Lower leg skin (tissue), 4 donors: ENCODE data around the gene ART5. TPM values are rescaled to one million over a fixed set of nuclear protein-coding genes. Genes with fewer than 3 reads are reported as not detected.

ENCODE experiments used
- DNase-seq, 2 donors: peaks; one replicate each; pipeline ENCODE4 v3.0.0-alpha.2; 2019; ENCODE audit warnings: low spot score in 2 of 2
- H3K4me3 ChIP-seq: fragments of 200-600 bp; sonication (generic); 2 replicates; pipeline ENCODE4 v1.5.1; 2017; ENCODE audit warnings: mild to moderate bottlenecking, low read depth; ENCODE audit not compliant: poor library complexity, severe bottlenecking
- CTCF ChIP-seq, 3 donors: fragments of 450-650 bp; IDR thresholded peaks; one replicate each; pipeline ENCODE4 v1.5.1; 2016; ENCODE audit warnings: antibody characterized with exemption in 3 of 3, mild to moderate bottlenecking in 3 of 3, moderate library complexity in 2 of 3
- POLR2A ChIP-seq, 2 donors: fragments of 450-650 bp; IDR thresholded peaks; one replicate each; pipeline ENCODE4 v1.6.1; 2016 to 2017; ENCODE audit warnings: antibody characterized with exemption in 2 of 2, mild to moderate bottlenecking in 1 of 2, moderate library complexity in 1 of 2
- WGBS, 2 donors: methylation state at CpG; one replicate each; pipeline ENCODE4 v1.1.5; 2018; 5-methylcytosine and 5-hydroxymethylcytosine counted together
- intact Hi-C: fragments of 100-400 bp; cut with DNase I; formaldehyde crosslinking; loops from one replicate; pipeline ENCODE4 v1.15.0; 2023; ENCODE audit warnings: low total_unique reads
- total RNA-seq, 4 donors: library from RNA; depleted of rRNA; stranded (reverse); fragments of >200 nt; gene quantifications; one replicate each; pipeline ENCODE4 v1.1.0, GENCODE V29; 2016

Gene ART5
- total RNA-seq, 4 donors from 2014 or later = 0.25 to 3.2 (median 2.5) TPM

GRCh38 chr11:3641191-3641590 lies 601 bp downstream of the ART5 start:
- WGBS, 2 donors = 58 to 59% methylated on average over 8 of the region's 8 CpGs
- no peak overlapping the region for H3K4me3 ChIP-seq
- no peak for TF ChIP-seq CTCF (IDR thresholded peaks at IDR 0.05)
- no peak for TF ChIP-seq POLR2A (IDR thresholded peaks at IDR 0.05)
- no peak for DNase-seq
- intact Hi-C loops = no loop called here

- H3K4me3 ChIP-seq = no peak overlapping the region
- no peak for TF ChIP-seq CTCF (IDR thresholded peaks at IDR 0.05)
- TF ChIP-seq POLR2A (IDR thresholded peaks at IDR 0.05) = no peak
- WGBS, 2 donors = 95% methylated on average over 13 to 14 of the region's 14 CpGs
- intact Hi-C loops = no loop called here
- no peak for DNase-seq
These were observed 2.0 kb downstream of the ART5 start for GRCh38 chr11:3639841-3640240.

GRCh38 chr11:3638513-3638912 lies 3.3 kb downstream of the ART5 start:
- no peak for DNase-seq
- H3K4me3 ChIP-seq = no peak overlapping the region
- no peak for TF ChIP-seq CTCF (IDR thresholded peaks at IDR 0.05)
- TF ChIP-seq POLR2A (IDR thresholded peaks at IDR 0.05) = no peak
- WGBS, 2 donors = 83 to 88% methylated on average over 5 of the region's 5 CpGs
- intact Hi-C loops = no loop called here

- DNase-seq = no peak
- no peak overlapping the region for H3K4me3 ChIP-seq
- intact Hi-C loops = no loop called here
- TF ChIP-seq CTCF (IDR thresholded peaks at IDR 0.05) (no peak), POLR2A (IDR thresholded peaks at IDR 0.05) (no peak)
- 86% methylated on average over 13 of the region's 13 CpGs for WGBS, 2 donors
These were observed 4.6 kb downstream of the ART5 start for GRCh38 chr11:3637201-3637600.

- DNase-seq = no peak
- no peak for TF ChIP-seq CTCF (IDR thresholded peaks at IDR 0.05)
- TF ChIP-seq POLR2A (IDR thresholded peaks at IDR 0.05) = no peak
- no peak overlapping the region for H3K4me3 ChIP-seq
- WGBS, 2 donors = 86 to 94% methylated on average over 14 to 15 of the region's 15 CpGs
- intact Hi-C loops = no loop called here
These were observed 6.0 kb downstream of the ART5 start for GRCh38 chr11:3635641-3636375.
